Vagina (tissue), 2 donors: ENCODE results near the gene ZFP57. TPM values are rescaled to one million over a fixed set of nuclear protein-coding genes. Genes with fewer than 3 reads are reported as not detected.

ENCODE experiments used
- DNase-seq, 2 donors: peaks; one replicate each; pipeline ENCODE4 v3.0.0-alpha.2; 2017; ENCODE audit errors: extremely low spot score in 2 of 2
- H3K27ac ChIP-seq: fragments of 200-600 bp; sonication (generic); one replicate; pipeline ENCODE4 v1.5.1; 2019
- H3K27me3 ChIP-seq: fragments of 200-600 bp; sonication (generic); one replicate; pipeline ENCODE4 v1.5.1; 2019
- H3K36me3 ChIP-seq, 2 donors: fragments of 200-600 bp; sonication (generic); one replicate each; pipeline ENCODE4 v1.5.1; 2017 to 2019
- H3K4me1 ChIP-seq: fragments of 200-600 bp; sonication (generic); one replicate; pipeline ENCODE4 v1.5.1; 2019
- H3K4me3 ChIP-seq, 2 donors: fragments of 200-600 bp; sonication (generic); 1 replicate in 1 of 2; 2 replicates in 1 of 2; pipeline ENCODE4 v1.5.1; 2016 to 2019
- H3K9me3 ChIP-seq: fragments of 200-600 bp; sonication (generic); one replicate; pipeline ENCODE4 v1.5.1; 2019
- POLR2A ChIP-seq, 2 donors: fragments of 450-650 bp; IDR thresholded peaks; one replicate each; pipeline ENCODE4 v1.6.1; 2017; ENCODE audit warnings: antibody characterized with exemption in 2 of 2, mild to moderate bottlenecking in 2 of 2, moderate library complexity in 2 of 2
- POLR2AphosphoS5 ChIP-seq, 2 donors: sonication (generic); formaldehyde crosslinking; IDR thresholded peaks; one replicate each; pipeline ENCODE4 v1.9.0; 2017; ENCODE audit warnings: antibody characterized with exemption in 2 of 2, mild to moderate bottlenecking in 2 of 2, low read depth in 1 of 2; ENCODE audit not compliant: insufficient read depth in 1 of 2
- intact Hi-C: fragments of 100-400 bp; cut with DNase I; formaldehyde crosslinking; loops from one replicate; pipeline ENCODE4 v1.15.1; 2023
- total RNA-seq: library from RNA; depleted of rRNA; stranded (reverse); fragments of >200 nt; gene quantifications from one replicate; pipeline ENCODE4 v1.2.3, GENCODE V29; 2016
- TF ChIP-seq, protein P1 (sequence below), 3 experiments: fragments of 450-650 bp in 2 of 3; fragments of 200-600 bp in 1 of 3; sonication (generic) in 1 of 3; IDR thresholded peaks; one replicate each; pipeline ENCODE4 v1.5.1; 2017 to 2019; ENCODE audit warnings: antibody characterized with exemption in 3 of 3, mild to moderate bottlenecking in 2 of 3, moderate library complexity in 2 of 3

Gene ZFP57
- total RNA-seq, 1 donor from 2014 or later, result 3.7 TPM

DNA sequence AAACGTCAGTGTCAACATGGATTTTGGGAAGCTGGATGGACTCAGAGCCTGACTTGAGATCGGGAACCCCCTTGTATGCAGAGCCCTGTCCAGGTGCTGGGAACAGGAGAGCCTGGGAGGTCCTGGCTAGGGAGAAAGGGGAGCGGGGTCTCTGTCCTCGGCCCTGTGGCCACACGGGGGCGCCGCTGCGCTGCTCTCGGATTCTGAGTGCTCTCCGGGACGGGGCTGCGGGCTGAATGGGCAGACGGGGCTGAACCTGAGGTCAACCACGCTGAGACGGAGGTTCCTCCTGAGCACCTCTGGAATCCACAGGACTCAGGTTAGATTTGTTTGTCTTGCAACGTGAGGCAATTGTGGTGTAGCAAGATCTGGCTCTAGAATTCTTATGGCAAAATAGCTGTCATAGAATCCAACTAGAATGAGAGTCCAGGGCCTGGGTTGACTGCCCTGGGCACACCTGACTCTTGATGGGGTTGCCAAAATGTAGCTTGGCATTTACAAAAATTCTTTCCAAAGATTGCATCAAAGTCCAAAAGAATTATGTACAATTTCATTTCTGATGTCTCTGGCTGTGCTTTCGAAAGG is 21.7 kb upstream of the ZFP57 start:
- intact Hi-C loops, result loop anchor here (10.0 kb wide), 1 partner anchor 132 kb away; no protein-coding TSS in a partner anchor
- TF ChIP-seq POLR2AphosphoS5 (IDR thresholded peaks at IDR 0.05; ENCODE audit: insufficient read depth in 1 of 2, low read depth in 1 of 2) (no peak), POLR2A (IDR thresholded peaks at IDR 0.05) (no peak)
- TF ChIP-seq, protein P1, sequence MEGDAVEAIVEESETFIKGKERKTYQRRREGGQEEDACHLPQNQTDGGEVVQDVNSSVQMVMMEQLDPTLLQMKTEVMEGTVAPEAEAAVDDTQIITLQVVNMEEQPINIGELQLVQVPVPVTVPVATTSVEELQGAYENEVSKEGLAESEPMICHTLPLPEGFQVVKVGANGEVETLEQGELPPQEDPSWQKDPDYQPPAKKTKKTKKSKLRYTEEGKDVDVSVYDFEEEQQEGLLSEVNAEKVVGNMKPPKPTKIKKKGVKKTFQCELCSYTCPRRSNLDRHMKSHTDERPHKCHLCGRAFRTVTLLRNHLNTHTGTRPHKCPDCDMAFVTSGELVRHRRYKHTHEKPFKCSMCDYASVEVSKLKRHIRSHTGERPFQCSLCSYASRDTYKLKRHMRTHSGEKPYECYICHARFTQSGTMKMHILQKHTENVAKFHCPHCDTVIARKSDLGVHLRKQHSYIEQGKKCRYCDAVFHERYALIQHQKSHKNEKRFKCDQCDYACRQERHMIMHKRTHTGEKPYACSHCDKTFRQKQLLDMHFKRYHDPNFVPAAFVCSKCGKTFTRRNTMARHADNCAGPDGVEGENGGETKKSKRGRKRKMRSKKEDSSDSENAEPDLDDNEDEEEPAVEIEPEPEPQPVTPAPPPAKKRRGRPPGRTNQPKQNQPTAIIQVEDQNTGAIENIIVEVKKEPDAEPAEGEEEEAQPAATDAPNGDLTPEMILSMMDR (IDR thresholded peaks at IDR 0.05), result no peak
- no peaks in the 10 kb centered on the region for H3K4me1 ChIP-seq

DNA sequence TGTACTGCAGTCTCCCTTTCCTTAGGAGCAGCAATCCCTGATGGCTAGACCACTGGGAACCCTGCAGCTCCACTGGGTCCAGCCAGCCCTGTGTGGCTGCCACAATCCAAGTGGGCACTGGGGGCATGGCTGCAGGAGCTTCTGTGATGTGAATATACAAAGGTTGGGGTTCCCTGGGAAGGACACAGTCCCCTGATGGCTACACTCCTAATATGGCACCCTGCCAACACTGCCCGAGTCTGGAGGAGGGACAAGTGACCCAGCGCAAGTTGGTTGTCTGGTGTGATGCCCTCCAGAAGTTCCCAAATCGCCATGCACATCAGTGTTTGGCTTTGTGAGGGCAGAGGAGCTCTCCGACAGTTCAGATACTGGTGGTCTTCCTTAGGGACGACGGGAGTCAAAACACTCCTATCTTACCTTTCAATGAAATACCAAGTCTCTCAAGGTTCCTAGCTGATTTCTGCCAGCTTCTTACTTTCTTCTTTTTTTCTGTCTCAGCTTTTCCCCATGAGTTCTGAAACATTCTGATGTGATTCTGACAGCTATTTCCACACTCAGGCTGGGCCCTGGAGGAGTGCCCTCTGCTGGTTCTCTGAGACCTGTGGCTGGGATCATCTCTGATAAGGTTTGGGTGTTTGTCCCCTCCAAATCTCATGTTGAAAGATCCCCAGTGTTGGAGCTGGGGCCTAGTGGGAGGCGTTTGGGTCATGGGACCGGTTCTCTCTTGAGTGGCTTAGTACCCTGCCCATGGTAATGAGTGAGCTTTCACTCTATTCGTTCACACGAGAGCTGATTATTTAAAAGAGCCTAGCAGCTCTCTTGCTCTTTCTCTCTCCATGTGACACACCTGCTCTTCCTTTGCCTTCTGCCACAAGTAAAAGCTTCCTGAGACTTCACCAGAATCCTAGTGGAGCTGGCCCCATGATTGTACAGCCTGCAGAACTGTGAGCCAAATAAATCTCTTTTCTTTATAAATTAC is 15.5 kb upstream of the ZFP57 start:
- Histone ChIP-seq H3K27me3 (no peaks in the 10 kb centered on the region), H3K36me3 (no peaks in the 10 kb centered on the region), H3K4me3 (no peak overlapping the region), H3K9me3 (no peaks in the 10 kb centered on the region), H3K27ac (no peak overlapping the region), H3K4me1 (no peaks in the 10 kb centered on the region)
- no peak for TF ChIP-seq POLR2A (IDR thresholded peaks at IDR 0.05)
- no peak for TF ChIP-seq POLR2AphosphoS5 (IDR thresholded peaks at IDR 0.05; ENCODE audit: insufficient read depth in 1 of 2, low read depth in 1 of 2)
- TF ChIP-seq, protein P1 (IDR thresholded peaks at IDR 0.05), result no peak
- no peak for DNase-seq
- intact Hi-C loops, result no loop called here

More for the DNA sequence above, 21.7 kb upstream of the ZFP57 start:
- Histone ChIP-seq H3K9me3 (no peaks in the 10 kb centered on the region), H3K36me3 (no peaks in the 10 kb centered on the region), H3K27me3 (no peaks in the 10 kb centered on the region), H3K4me3 (no peak overlapping the region), H3K27ac (no peak overlapping the region)
- DNase-seq, result no peak

DNA sequence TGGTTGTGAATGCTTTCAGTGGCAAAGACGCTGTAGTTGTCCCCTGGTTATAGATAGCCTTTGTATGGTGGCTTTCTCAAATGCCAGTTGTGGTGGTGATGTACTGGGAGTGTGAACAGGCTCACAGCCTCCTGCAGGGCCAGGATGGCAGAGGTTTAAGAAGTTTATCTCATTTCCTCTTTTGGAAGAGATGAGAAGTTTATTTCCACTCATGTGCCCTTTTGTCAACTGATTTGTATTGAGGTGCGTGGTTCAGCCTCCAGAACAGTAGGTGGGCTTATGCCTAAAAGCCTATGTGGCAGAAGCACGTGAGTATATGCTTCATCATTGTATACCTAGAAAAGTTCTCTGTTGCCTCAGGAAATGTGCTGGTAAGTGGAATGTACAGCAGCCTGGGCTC is 13.7 kb upstream of the ZFP57 start:
- no peaks in the 10 kb centered on the region for H3K4me1 ChIP-seq
- intact Hi-C loops, result no loop called here
- DNase-seq, result no peak
- no peaks in the 10 kb centered on the region for H3K36me3 ChIP-seq
- no peaks in the 10 kb centered on the region for H3K27me3 ChIP-seq
- H3K4me3 ChIP-seq, result no peak overlapping the region
- no peak overlapping the region for H3K27ac ChIP-seq
- no peak for TF ChIP-seq POLR2A (IDR thresholded peaks at IDR 0.05)
- TF ChIP-seq, protein P1 (IDR thresholded peaks at IDR 0.05), result no peak
- TF ChIP-seq POLR2AphosphoS5 (IDR thresholded peaks at IDR 0.05; ENCODE audit: insufficient read depth in 1 of 2, low read depth in 1 of 2), result no peak
- H3K9me3 ChIP-seq, result no peaks in the 10 kb centered on the region

DNA sequence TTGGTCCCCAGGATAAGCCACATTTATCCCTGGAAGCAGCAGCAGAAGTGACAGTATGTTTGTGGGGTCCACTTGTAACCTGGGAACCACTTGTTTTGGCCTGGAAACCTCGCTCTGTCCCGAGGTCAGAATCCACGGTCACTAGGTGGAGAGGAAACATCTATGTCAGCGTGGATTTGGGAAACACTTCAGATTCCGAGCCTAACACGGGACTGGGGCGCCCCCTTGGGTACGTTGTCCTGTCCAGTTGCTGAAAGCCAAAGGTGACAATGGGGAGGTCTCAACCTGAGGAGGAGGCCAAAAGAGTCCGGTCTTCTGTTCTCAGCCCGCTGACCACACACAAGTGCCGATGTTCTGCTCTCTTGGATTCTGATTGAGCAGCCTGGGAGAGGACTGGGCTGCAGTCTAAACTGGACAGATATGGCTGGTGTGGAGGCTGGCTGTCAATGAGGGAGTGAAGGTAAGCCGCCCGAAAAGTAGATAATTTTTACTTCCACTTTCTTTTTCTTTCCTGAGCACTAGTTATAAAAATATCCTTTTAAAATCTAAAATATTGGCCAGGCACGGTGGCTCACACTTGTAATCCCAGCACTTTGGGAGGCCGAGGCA is 4.9 kb upstream of the ZFP57 start:
- Histone ChIP-seq H3K36me3 (no peaks in the 10 kb centered on the region), H3K9me3 (no peaks in the 10 kb centered on the region), H3K4me3 (no peak overlapping the region), H3K27ac (no peak overlapping the region), H3K4me1 (no peaks in the 10 kb centered on the region), H3K27me3 (no peaks in the 10 kb centered on the region)
- intact Hi-C loops, result no loop called here
- TF ChIP-seq POLR2AphosphoS5 (IDR thresholded peaks at IDR 0.05; ENCODE audit: insufficient read depth in 1 of 2, low read depth in 1 of 2) (no peak), POLR2A (IDR thresholded peaks at IDR 0.05) (no peak)
- TF ChIP-seq, protein P1 (IDR thresholded peaks at IDR 0.05), result no peak
- DNase-seq, result no peak
